ENCODE measurements around the gene TAF12. TPM values are rescaled to one million over a fixed set of nuclear protein-coding genes. Genes with fewer than 3 reads are reported as not detected.
"Not testable (repeated sequence)": the region's sequence is repeated elsewhere in the genome, so short reads cannot be mapped to it uniquely, and the experiment has no call there.

TAF12 gene
- total RNA-seq, 2 donors from 2014 or later = 14.7 to 15.2 TPM

- intact Hi-C loops (cut with DNase I, micrococcal nuclease) = not testable (repeated sequence)
Measured at GRCh38 chr1:28594686-28595411, 48.0 kb downstream of the TAF12 start.

GRCh38 chr1:28593988-28594356, 48.9 kb downstream of the TAF12 start:
- DNase-seq; ATAC-seq; intact Hi-C loops (cut with DNase I, micrococcal nuclease): not testable (repeated sequence)

More at GRCh38 chr1:28594686-28595411, 48.0 kb downstream of the TAF12 start:
- ATAC-seq, DNase-seq: not testable (repeated sequence)

- DNase-seq (peak in 1 of 2 donors; percentile 31), ATAC-seq (peak; percentile 22)
- intact Hi-C loops (cut with DNase I, micrococcal nuclease) = no loop called here
Measured at GRCh38 chr1:28592321-28593071, 50.4 kb downstream of the TAF12 start.

- intact Hi-C loops (cut with DNase I, micrococcal nuclease) = no loop called here
- DNase-seq (peak; percentile 41 to 60), ATAC-seq (peak; percentile 5)
Measured at GRCh38 chr1:28591708-28592320, 51.1 kb downstream of the TAF12 start, which contains the start of gene RAB42. Gene RAB42 (plus strand): TSS chr1:28592265. CDS start chr1:28592512, 247 bp downstream.

GRCh38 chr1:28586585-28587391, 56.1 kb downstream of the TAF12 start:
- intact Hi-C loops (cut with DNase I, micrococcal nuclease); ATAC-seq: not testable (repeated sequence)

GRCh38 chr1:28582248-28582615, 60.6 kb downstream of the TAF12 start:
- intact Hi-C loops (cut with DNase I, micrococcal nuclease) = no loop called here
- ATAC-seq = peak; percentile 23
- DNase-seq = no peak

More at GRCh38 chr1:28586585-28587391, 56.1 kb downstream of the TAF12 start:
- DNase-seq = not testable (repeated sequence)

GRCh38 chr1:28581531-28582247, 61.2 kb downstream of the TAF12 start:
- intact Hi-C loops (cut with DNase I, micrococcal nuclease) = no loop called here
- ATAC-seq (peak; percentile 92), DNase-seq (peak; percentile 96 to 97)

GRCh38 chr1:28580722-28581530, 61.9 kb downstream of the TAF12 start:
- intact Hi-C loops (cut with DNase I, micrococcal nuclease) = no loop called here
- ATAC-seq = peak; percentile 63
- peak; percentile 61 to 70 for DNase-seq

- intact Hi-C loops (cut with DNase I, micrococcal nuclease) = no loop called here
- no peak for ATAC-seq
- no peak for DNase-seq
Measured at GRCh38 chr1:28579401-28579800, 63.5 kb downstream of the TAF12 start.

GRCh38 chr1:28578696-28579218, 64.1 kb downstream of the TAF12 start:
- ATAC-seq = no peak
- no peak for DNase-seq
- intact Hi-C loops (cut with DNase I, micrococcal nuclease) = no loop called here

- no peak for ATAC-seq
- intact Hi-C loops (cut with DNase I, micrococcal nuclease) = no loop called here
- DNase-seq = no peak
Measured at GRCh38 chr1:28577738-28578536, 64.9 kb downstream of the TAF12 start.

- intact Hi-C loops (cut with DNase I, micrococcal nuclease) = no loop called here
- ATAC-seq = no peak
- no peak for DNase-seq
Measured at GRCh38 chr1:28577052-28577678, 65.7 kb downstream of the TAF12 start.

- ATAC-seq (no peak), DNase-seq (no peak)
- intact Hi-C loops (cut with DNase I, micrococcal nuclease) = no loop called here
Measured at GRCh38 chr1:28573564-28573963, 69.3 kb downstream of the TAF12 start.

- DNase-seq; intact Hi-C loops (cut with DNase I, micrococcal nuclease); ATAC-seq: not testable (repeated sequence)
Measured at GRCh38 chr1:28572891-28573290, 70.0 kb downstream of the TAF12 start.

GRCh38 chr1:28571911-28572310, 71.0 kb downstream of the TAF12 start:
- intact Hi-C loops (cut with DNase I, micrococcal nuclease) = no loop called here
- no peak for ATAC-seq
- DNase-seq = no peak

- intact Hi-C loops (cut with DNase I, micrococcal nuclease) = no loop called here
- ATAC-seq = no peak
Measured at GRCh38 chr1:28566931-28567330, 75.9 kb downstream of the TAF12 start.

More at GRCh38 chr1:28566931-28567330, 75.9 kb downstream of the TAF12 start:
- DNase-seq = no peak

Data from left colon (tissue), 2 donors.